GM19035 (cell line): ENCODE results near the gene CP.

Experiments used
- ATAC-seq: cut with Tn5 transposase; IDR thresholded peaks from one replicate; pipeline ENCODE4 v1.9.1; 2021; ENCODE audit not compliant: unreplicated experiment

Gene CP

DNA sequence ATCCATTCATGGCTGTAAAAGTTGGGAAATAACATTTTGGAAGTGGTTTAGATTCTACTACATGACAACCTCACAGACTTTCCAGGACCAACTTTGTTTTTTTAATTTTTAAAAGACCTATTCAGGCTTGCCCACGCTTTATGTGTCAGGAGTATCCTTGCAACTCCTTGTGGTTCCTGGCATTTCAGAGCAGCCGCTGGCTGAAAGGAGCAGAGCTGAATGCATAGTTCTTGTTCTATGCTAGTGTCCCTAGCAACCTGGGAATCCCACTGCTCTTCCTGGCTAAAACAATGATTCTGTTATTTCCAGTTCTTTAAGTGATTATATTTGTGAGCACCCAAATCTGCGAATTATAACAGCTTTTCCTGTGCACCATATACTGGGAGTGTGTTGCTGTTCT is 34.9 kb downstream of the CP start:
- no peak for ATAC-seq

GRCh38 chr3:149186219-149186618 is 35.4 kb downstream of the CP start:
- ATAC-seq: no peak

DNA sequence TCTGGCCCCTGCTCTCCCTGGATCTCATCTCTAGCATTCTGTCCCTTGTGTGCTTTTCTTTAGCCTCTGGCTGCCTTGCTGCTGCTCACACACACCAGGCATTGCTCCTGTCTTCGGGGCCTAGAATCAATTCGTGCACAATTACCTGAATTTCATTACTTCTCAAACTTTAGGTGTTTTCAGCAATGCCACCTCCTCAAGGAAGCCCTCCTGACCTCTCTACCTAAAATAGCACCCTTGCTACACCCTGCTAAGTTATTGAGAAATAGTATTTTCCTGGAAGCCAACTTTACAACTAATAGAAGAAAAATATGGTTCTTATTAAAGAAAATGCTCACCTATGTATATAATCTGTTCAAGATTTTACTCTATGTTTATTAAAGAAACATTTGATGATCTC is 40.4 kb downstream of the CP start:
- ATAC-seq: no peak

GRCh38 chr3:149180057-149180573 is 41.5 kb downstream of the CP start:
- ATAC-seq: no peak

DNA sequence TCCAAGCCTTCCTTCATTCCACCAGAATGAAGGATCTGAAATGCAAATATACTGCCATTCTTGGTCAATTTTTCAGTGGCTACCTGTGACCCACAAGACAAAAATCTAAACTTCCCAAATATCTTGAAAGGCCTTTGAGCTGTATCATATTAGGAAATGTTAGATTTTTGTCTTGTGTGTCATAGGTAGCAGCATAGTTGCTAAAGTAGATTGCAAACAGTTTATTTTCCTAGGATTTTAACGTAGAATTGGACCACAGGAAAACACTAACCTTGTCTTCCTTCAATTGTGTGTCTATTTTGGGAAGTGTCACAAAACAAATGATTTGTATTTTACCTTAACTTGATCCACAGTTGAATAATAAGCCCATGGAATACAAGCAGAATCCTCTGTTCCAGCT is 42.4 kb downstream of the CP start:
- no peak for ATAC-seq

- ATAC-seq: no peak
These were observed 44.5 kb downstream of the CP start for GRCh38 chr3:149177122-149177521.

- ATAC-seq: peak; percentile 90
These were observed 46.7 kb downstream of the CP start for GRCh38 chr3:149174901-149175300.

GRCh38 chr3:149170672-149171071 is 51.0 kb downstream of the CP start:
- no peak for ATAC-seq

DNA sequence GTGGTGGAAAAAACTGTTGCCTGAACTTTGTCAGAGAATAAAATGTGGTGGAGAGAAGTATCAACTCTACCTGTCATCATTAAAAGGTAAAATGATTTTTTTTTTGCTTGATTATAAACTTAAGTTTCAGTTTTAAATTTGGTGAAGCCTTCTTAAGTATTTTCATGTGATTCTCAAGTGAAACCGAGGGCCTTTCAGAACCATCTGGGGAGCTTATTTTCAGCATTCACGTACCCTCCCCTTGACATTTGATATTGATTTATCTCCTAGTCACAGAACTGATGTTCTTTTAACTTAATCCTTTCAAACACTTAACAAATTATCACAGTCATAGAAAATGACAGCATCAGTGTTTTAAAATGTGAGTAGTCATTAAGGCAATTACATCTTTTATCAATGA is 53.7 kb downstream of the CP start:
- ATAC-seq: no peak

DNA sequence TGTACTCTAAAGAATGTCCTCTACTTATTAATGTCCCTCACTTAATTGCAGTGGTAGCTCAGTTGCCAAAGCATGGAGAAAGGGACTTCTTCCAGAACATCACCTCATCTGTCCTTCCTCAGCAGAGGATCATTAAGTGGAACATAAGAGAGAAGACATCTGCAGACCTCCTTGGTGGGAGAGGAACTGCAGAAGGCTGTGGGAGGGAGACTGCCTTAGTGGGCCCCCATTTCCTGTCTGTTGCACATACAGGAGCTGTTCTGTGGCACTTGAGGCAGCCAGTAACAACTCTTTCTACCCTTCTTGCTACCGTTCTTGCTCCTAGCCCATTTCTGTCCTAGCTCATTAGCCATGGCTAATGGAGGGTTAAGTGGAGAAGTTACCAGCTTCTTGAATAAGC is 58.6 kb downstream of the CP start:
- no peak for ATAC-seq

- no peak for ATAC-seq
These were observed 59.6 kb downstream of the CP start for GRCh38 chr3:149162007-149162406.

DNA sequence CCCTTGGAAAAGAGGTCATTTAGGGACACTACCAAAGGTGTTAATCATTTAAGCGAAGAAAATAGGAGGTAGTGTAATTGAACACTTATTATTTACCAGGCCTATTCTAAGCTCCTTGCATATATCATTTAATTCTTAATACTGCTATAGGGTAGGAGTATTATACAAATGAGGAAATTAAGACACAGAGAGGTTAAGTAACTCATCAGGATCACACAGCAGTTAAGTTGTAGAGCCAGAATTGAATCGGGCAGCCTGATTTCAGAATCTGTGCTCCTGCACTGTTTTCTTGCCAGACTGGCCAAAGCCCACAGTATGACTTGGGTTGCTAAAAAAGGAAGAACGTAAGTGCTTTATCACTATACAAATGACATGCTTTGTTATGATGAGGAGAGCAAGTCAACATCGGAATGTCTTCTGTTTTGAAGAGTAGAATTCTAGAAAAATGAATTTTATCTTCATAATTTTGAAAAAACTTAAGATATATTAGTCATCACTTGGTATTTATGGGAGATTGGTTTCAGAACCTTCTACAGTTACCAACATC is 60.8 kb downstream of the CP start:
- ATAC-seq: no peak

- no peak for ATAC-seq
These were observed 68.2 kb downstream of the CP start for GRCh38 chr3:149153402-149153801.

DNA sequence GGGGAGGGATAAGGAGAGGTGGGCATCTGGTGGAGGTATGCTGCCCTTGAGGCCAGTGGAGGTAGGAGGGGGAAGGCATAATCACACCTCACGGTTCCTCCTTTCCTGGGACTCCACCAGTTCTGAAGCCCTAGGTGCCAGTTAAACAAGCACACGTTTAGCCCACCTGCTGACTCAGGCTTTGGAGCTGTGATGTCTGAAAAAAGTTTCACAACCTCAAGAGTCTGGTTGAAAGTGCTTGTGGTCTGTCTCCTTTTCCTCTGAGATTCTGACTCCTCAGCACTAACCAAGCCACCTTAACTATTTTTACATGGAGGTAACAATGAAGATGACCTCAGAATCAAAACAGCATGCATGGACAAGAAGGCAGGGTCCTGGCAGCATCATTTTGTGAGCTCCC is 69.2 kb downstream of the CP start:
- peak; percentile 91 for ATAC-seq

GRCh38 chr3:149151843-149152242 is 69.8 kb downstream of the CP start:
- no peak for ATAC-seq

GRCh38 chr3:149150436-149150835 is 71.2 kb downstream of the CP start:
- no peak for ATAC-seq

GRCh38 chr3:149145974-149146373 is 75.7 kb downstream of the CP start:
- ATAC-seq: peak; percentile 76

GRCh38 chr3:149145356-149145755 is 76.3 kb downstream of the CP start:
- no peak for ATAC-seq

- no peak for ATAC-seq
These were observed 78.9 kb downstream of the CP start for GRCh38 chr3:149142682-149143081.

- ATAC-seq: no peak
These were observed 87.1 kb downstream of the CP start for GRCh38 chr3:149134575-149134974.

DNA sequence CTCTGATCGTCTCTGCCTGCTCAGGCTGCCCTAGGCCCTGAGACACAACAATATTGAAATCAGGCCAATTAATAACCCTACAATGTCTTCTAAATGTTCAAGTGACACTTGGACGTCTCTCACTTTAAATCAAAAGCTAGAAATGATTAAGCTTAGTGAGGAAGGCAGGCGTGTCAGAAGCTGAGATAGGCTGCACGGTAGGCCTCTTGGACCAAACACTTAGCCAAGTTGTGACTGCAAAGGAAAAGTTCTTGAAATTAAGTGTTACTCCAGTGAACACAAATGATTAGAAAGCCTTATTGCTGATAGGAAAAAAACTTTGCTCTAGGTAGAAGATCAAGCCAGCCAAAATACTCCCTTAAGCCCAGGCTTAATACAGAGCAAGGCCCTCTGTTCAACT is 90.0 kb downstream of the CP start:
- no peak for ATAC-seq

DNA sequence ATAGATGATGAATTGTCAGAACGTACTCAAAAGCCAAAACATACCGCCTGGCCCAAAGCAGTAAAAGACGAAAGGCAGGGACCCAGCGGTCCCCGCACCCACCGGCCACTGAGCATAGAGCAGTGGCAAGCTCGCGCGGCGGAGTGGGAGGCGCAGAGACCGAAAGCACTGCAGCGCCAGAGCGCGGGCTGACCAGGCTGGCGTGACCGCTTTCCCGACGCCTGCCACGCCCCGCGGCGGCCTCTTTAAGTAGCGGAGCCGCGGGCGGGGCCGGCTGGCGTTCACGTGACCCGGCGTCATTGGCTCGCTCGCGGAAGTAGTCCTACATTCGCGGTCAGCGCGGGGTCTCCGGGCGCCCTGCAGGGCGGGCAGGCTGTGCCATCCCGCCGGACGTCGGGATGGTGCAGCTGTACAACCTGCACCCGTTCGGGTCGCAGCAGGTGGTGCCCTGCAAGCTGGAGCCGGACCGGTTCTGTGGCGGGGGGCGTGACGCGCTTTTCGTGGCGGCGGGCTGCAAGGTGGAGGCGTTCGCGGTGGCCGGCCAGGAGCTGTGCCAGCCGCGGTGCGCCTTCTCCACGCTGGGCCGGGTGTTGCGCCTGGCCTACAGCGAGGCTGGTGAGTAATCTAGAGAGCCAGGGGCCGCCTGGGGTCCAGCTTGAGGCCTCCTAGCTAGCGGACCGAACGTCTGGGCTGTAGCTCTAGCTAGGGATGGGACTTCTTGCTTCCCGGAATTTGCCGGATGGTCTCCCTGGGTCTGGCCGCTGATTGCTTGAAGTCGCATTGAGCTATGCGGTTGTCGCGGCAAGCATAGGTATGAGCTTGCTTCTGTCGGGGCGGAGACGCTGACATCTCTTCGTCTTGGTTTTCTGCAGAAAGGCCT is 92.1 kb downstream of the CP start, which contains the start of gene HPS3:
Gene HPS3 (plus strand): TSS at position 313 of the 880 bp plus-strand sequence. CDS start 86 bp downstream, at position 399.
- ATAC-seq: peak; percentile 94
